Measurements from ENCODE around the gene CALML5. TPM values are rescaled to one million over a fixed set of nuclear protein-coding genes. Genes with fewer than 3 reads are reported as not detected.

The CALML5 gene
- total RNA-seq, 1 experiment from 2014 or later, result not detected

DNA sequence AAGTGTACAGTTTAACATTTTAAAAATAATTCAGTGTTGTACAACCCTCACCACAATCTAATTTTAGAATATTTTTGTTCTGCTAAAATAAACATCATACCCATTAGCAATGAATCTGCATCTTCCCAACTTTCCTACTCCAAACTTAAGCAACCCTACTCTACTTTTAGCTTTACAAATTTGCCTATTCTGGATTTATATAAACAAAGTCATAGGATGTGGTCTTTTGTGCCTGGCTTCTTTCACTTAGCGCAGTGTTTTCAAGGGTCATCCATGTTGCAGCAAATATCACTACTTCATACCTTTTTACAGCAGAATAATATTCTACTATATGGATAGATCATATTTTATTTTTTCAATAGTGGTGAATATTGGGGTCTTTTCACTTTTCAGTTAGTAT, 44.3 kb upstream of the CALML5 start:
- no TSS peak for BruUV-seq (replicated peaks)
- in situ Hi-C loops (cut with HindIII; ENCODE audit: low pct_unique_long_range_greater_than_20kb, low sequenced_read_pairs), result no loop called here
- intact Hi-C loops (cut with micrococcal nuclease; ENCODE audit: unreplicated experiment), result no loop called here
- ChIA-PET CTCF (no interaction called here), POLR2A (no interaction called here)
- Histone ChIP-seq H3K27me3 (ENCODE audit: control insufficient read depth, insufficient read depth, low read length) (no peaks in the 10 kb centered on the region), H3K4me1 (ENCODE audit: control insufficient read depth, insufficient read depth, low read length) (peaks cover 22% of the 10 kb centered on the region), H3K4me3 (ENCODE audit: low read depth in 2 of 2, low read length in 2 of 2) (no peak overlapping the region), H3K27ac (ENCODE audit: low read length) (no peak overlapping the region), H3K36me3 (ENCODE audit: control insufficient read depth, insufficient read depth, low read length) (no peaks in the 10 kb centered on the region), H3K9me3 (ENCODE audit: control insufficient read depth, insufficient read depth, low read depth, low read length) (peaks cover 6% of the 10 kb centered on the region; the same call in 1 of the 2 replicates)
- no peak for ATAC-seq
- TF ChIP-seq, protein P1, sequence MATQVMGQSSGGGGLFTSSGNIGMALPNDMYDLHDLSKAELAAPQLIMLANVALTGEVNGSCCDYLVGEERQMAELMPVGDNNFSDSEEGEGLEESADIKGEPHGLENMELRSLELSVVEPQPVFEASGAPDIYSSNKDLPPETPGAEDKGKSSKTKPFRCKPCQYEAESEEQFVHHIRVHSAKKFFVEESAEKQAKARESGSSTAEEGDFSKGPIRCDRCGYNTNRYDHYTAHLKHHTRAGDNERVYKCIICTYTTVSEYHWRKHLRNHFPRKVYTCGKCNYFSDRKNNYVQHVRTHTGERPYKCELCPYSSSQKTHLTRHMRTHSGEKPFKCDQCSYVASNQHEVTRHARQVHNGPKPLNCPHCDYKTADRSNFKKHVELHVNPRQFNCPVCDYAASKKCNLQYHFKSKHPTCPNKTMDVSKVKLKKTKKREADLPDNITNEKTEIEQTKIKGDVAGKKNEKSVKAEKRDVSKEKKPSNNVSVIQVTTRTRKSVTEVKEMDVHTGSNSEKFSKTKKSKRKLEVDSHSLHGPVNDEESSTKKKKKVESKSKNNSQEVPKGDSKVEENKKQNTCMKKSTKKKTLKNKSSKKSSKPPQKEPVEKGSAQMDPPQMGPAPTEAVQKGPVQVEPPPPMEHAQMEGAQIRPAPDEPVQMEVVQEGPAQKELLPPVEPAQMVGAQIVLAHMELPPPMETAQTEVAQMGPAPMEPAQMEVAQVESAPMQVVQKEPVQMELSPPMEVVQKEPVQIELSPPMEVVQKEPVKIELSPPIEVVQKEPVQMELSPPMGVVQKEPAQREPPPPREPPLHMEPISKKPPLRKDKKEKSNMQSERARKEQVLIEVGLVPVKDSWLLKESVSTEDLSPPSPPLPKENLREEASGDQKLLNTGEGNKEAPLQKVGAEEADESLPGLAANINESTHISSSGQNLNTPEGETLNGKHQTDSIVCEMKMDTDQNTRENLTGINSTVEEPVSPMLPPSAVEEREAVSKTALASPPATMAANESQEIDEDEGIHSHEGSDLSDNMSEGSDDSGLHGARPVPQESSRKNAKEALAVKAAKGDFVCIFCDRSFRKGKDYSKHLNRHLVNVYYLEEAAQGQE (IDR thresholded peaks at IDR 0.05; ENCODE audit: insufficient read depth in 1 of 2, low read depth in 2 of 2, low read length in 1 of 2), result no peak
- TF ChIP-seq, protein P2, sequence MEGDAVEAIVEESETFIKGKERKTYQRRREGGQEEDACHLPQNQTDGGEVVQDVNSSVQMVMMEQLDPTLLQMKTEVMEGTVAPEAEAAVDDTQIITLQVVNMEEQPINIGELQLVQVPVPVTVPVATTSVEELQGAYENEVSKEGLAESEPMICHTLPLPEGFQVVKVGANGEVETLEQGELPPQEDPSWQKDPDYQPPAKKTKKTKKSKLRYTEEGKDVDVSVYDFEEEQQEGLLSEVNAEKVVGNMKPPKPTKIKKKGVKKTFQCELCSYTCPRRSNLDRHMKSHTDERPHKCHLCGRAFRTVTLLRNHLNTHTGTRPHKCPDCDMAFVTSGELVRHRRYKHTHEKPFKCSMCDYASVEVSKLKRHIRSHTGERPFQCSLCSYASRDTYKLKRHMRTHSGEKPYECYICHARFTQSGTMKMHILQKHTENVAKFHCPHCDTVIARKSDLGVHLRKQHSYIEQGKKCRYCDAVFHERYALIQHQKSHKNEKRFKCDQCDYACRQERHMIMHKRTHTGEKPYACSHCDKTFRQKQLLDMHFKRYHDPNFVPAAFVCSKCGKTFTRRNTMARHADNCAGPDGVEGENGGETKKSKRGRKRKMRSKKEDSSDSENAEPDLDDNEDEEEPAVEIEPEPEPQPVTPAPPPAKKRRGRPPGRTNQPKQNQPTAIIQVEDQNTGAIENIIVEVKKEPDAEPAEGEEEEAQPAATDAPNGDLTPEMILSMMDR (IDR thresholded peaks at IDR 0.05), result no peak
- TF ChIP-seq POLR2AphosphoS5 (IDR thresholded peaks at IDR 0.05; ENCODE audit: low read depth, low read length) (no peak), SIN3A (IDR thresholded peaks at IDR 0.05; ENCODE audit: borderline replicate concordance, insufficient read depth, low read depth, low read length) (no peak), TCF7L2 (IDR thresholded peaks at IDR 0.05; ENCODE audit: low read depth, low read length) (no peak)
- DNase-seq (ENCODE audit: low read depth, low spot score), result no peak

DNA sequence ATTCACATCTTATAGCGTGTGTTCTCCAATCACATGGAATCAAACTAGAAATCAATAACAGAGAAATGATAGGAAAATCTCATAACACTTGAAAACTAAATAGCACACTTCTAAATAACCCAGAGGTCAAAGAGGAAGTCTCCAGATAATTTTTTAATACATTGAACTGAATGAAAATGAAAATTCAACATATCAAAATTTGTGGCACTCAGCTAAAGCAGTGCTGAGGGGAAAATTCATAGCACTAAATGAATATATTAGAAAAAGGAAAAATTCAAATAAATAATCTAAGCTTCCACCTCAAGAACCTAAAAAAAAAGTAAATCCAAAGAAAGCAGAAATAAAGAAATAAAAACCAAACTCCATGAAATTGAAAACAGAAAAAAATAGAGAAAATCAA, 42.7 kb upstream of the CALML5 start:
- ATAC-seq (no peak), DNase-seq (ENCODE audit: low read depth, low spot score) (no peak)
- ChIA-PET CTCF (no interaction called here), POLR2A (no interaction called here)
- H3K4me1 ChIP-seq (ENCODE audit: control insufficient read depth, insufficient read depth, low read length), result peaks cover 15% of the 10 kb centered on the region
- no TSS peak for BruUV-seq (replicated peaks)
- H3K27me3 ChIP-seq (ENCODE audit: control insufficient read depth, insufficient read depth, low read length), result no peaks in the 10 kb centered on the region
- no peak overlapping the region for H3K4me3 ChIP-seq (ENCODE audit: low read depth in 2 of 2, low read length in 2 of 2)
- H3K9me3 ChIP-seq (ENCODE audit: control insufficient read depth, insufficient read depth, low read depth, low read length), result peaks cover 6% of the 10 kb centered on the region; the same call in 1 of the 2 replicates
- H3K36me3 ChIP-seq (ENCODE audit: control insufficient read depth, insufficient read depth, low read length), result no peaks in the 10 kb centered on the region
- in situ Hi-C loops (cut with HindIII; ENCODE audit: low pct_unique_long_range_greater_than_20kb, low sequenced_read_pairs) (no loop called here), intact Hi-C loops (cut with micrococcal nuclease; ENCODE audit: unreplicated experiment) (no loop called here)
- TF ChIP-seq SIN3A (IDR thresholded peaks at IDR 0.05; ENCODE audit: borderline replicate concordance, insufficient read depth, low read depth, low read length) (no peak), POLR2AphosphoS5 (IDR thresholded peaks at IDR 0.05; ENCODE audit: low read depth, low read length) (no peak), TCF7L2 (IDR thresholded peaks at IDR 0.05; ENCODE audit: low read depth, low read length) (no peak)
- TF ChIP-seq, protein P1 (IDR thresholded peaks at IDR 0.05; ENCODE audit: insufficient read depth in 1 of 2, low read depth in 2 of 2, low read length in 1 of 2), result no peak
- TF ChIP-seq, protein P2 (IDR thresholded peaks at IDR 0.05), result no peak
- no peak overlapping the region for H3K27ac ChIP-seq (ENCODE audit: low read length)
